WTC11 (cell line): ENCODE results near the gene POLA1. TPM values are rescaled to one million over a fixed set of nuclear protein-coding genes. Genes with fewer than 3 reads are reported as not detected.

Source experiments
- ATAC-seq: fragments of 200-7000 bp; cut with Tn5 transposase; 2 replicates; pipeline ENCODE4 v1.10.0; 2021; ENCODE audit warnings: mild to moderate bottlenecking, moderate library complexity
- CTCF ChIA-PET: fragments of 300-600 bp; sonication (Branson Sonifier 250); formaldehyde crosslinking; loops from one replicate; lab custom pipeline; 2021; ENCODE audit warnings: antibody characterized with exemption; lab: Charles Lee
- POLR2A ChIA-PET: fragments of 350-600 bp; sonication (Branson Sonifier 250); formaldehyde crosslinking; loops from one replicate; lab custom pipeline; 2021; ENCODE audit warnings: antibody characterized with exemption; lab: Charles Lee
- DNase-seq: peaks from one replicate; pipeline ENCODE4 v3.0.0; 2021; ENCODE audit warnings: low spot score
- H3K27ac Mint-ChIP-seq: 2 replicates; pipeline ENCODE4 v1.8.0; 2021; ENCODE audit warnings: mixed read lengths
- H3K27me3 Mint-ChIP-seq: 2 replicates; pipeline ENCODE4 v1.8.0; 2021; ENCODE audit warnings: low read depth, mild to moderate bottlenecking, moderate library complexity, mixed read lengths
- H3K36me3 Mint-ChIP-seq: 2 replicates; pipeline ENCODE4 v1.8.0; 2021; ENCODE audit warnings: mixed read lengths
- H3K4me1 Mint-ChIP-seq: 2 replicates; pipeline ENCODE4 v1.8.0; 2022; ENCODE audit warnings: mixed read lengths
- H3K4me3 Mint-ChIP-seq: 2 replicates; pipeline ENCODE4 v1.8.0; 2021; ENCODE audit warnings: mild to moderate bottlenecking, moderate library complexity, mixed read lengths
- H3K9me3 Mint-ChIP-seq: 2 replicates; pipeline ENCODE4 v1.8.0; 2021; ENCODE audit warnings: mixed read lengths
- ATF1 ChIP-seq: sonication (generic); formaldehyde crosslinking; IDR thresholded peaks from 2 replicates; pipeline ENCODE4 v1.8.1; 2023; ENCODE audit warnings: mild to moderate bottlenecking, moderate library complexity, missing genetic modification reagents
- E2F1 ChIP-seq: sonication (generic); formaldehyde crosslinking; IDR thresholded peaks from 2 replicates; pipeline ENCODE4 v1.8.0; 2022; ENCODE audit warnings: mild to moderate bottlenecking, missing genetic modification reagents
- E2F4 ChIP-seq: sonication (generic); formaldehyde crosslinking; IDR thresholded peaks from 2 replicates; pipeline ENCODE4 v1.8.1; 2022; ENCODE audit warnings: low read depth, mild to moderate bottlenecking, moderate library complexity, missing genetic modification reagents, borderline replicate concordance
- ETV6 ChIP-seq: sonication (generic); formaldehyde crosslinking; IDR thresholded peaks from 2 replicates; pipeline ENCODE4 v1.8.1; 2022; ENCODE audit warnings: mild to moderate bottlenecking, missing genetic modification reagents
- GTF2I ChIP-seq: fragments of 250-450 bp; sonication (Bioruptor Pico); conservative IDR thresholded peaks from 2 replicates; pipeline ENCODE4 v1.4.0; 2021; ENCODE audit warnings: mild to moderate bottlenecking
- IRF2 ChIP-seq: sonication (generic); formaldehyde crosslinking; IDR thresholded peaks from 2 replicates; pipeline ENCODE4 v1.8.0; 2022; ENCODE audit warnings: low read depth, missing genetic modification reagents, borderline replicate concordance
- JAZF1 ChIP-seq: fragments of 250-450 bp; sonication (Bioruptor Pico); IDR thresholded peaks from 2 replicates; pipeline ENCODE4 v1.9.0; 2021; ENCODE audit warnings: moderate library complexity, mild to moderate bottlenecking, inconsistent platforms
- NFATC4 ChIP-seq: fragments of 250-450 bp; sonication (Bioruptor Pico); IDR thresholded peaks from 2 replicates; pipeline ENCODE4 v1.9.0; 2021; ENCODE audit warnings: mild to moderate bottlenecking
- NR1H2 ChIP-seq: sonication (generic); formaldehyde crosslinking; IDR thresholded peaks from 2 replicates; pipeline ENCODE4 v1.9.0; 2021; ENCODE audit warnings: mild to moderate bottlenecking, moderate library complexity, missing genetic modification reagents
- NR3C1 ChIP-seq: sonication (generic); formaldehyde crosslinking; conservative IDR thresholded peaks from 2 replicates; pipeline ENCODE4 v1.8.1; 2023; ENCODE audit warnings: low read depth, mild to moderate bottlenecking, missing genetic modification reagents
- PRRX2 ChIP-seq: fragments of 250-450 bp; sonication (Bioruptor Pico); IDR thresholded peaks from 2 replicates; pipeline ENCODE4 v1.8.0; 2021; ENCODE audit warnings: mild to moderate bottlenecking
- RORB ChIP-seq: fragments of 250-450 bp; sonication (Bioruptor Pico); IDR thresholded peaks from 2 replicates; pipeline ENCODE4 v1.9.0; 2021; ENCODE audit warnings: mild to moderate bottlenecking
- SMAD4 ChIP-seq: sonication (generic); formaldehyde crosslinking; IDR thresholded peaks from 2 replicates; pipeline ENCODE4 v1.8.0; 2022; ENCODE audit warnings: mild to moderate bottlenecking, missing genetic modification reagents
- SOX15 ChIP-seq: fragments of 250-450 bp; sonication (Bioruptor Pico); IDR thresholded peaks from 2 replicates; pipeline ENCODE4 v1.9.0; 2021; ENCODE audit warnings: mild to moderate bottlenecking
- SP1 ChIP-seq: sonication (generic); formaldehyde crosslinking; conservative IDR thresholded peaks from 2 replicates; pipeline ENCODE4 v1.8.1; 2022; ENCODE audit warnings: missing genetic modification reagents
- TEAD1 ChIP-seq: sonication (generic); formaldehyde crosslinking; IDR thresholded peaks from 2 replicates; pipeline ENCODE4 v1.8.0; 2022; ENCODE audit warnings: mild to moderate bottlenecking, missing genetic modification reagents
- ZNF138 ChIP-seq: sonication (generic); formaldehyde crosslinking; conservative IDR thresholded peaks from 2 replicates; pipeline ENCODE4 v1.8.1; 2022; ENCODE audit warnings: mild to moderate bottlenecking, moderate library complexity, missing genetic modification reagents
- ZNF416 ChIP-seq: fragments of 250-450 bp; sonication (Bioruptor Pico); IDR thresholded peaks from 2 replicates; pipeline ENCODE4 v1.9.0; 2021; ENCODE audit warnings: mild to moderate bottlenecking, inconsistent platforms
- ZNF532 ChIP-seq: fragments of 250-450 bp; sonication (Bioruptor Pico); IDR thresholded peaks from 2 replicates; pipeline ENCODE4 v1.9.0; 2021; ENCODE audit warnings: mild to moderate bottlenecking, borderline replicate concordance
- ZNF671 ChIP-seq: fragments of 250-450 bp; sonication (Bioruptor Pico); IDR thresholded peaks from 2 replicates; pipeline ENCODE4 v1.8.0; 2021; ENCODE audit warnings: mild to moderate bottlenecking
- total RNA-seq: library from RNA; stranded (reverse); gene quantifications from 3 replicates; pipeline ENCODE4 v1.2.3, GENCODE V29; 2021
- TF ChIP-seq, protein P1 (sequence below): sonication (generic); formaldehyde crosslinking; IDR thresholded peaks from 2 replicates; pipeline ENCODE4 v1.8.0; 2023; ENCODE audit warnings: missing genetic modification reagents
- TF ChIP-seq, protein P2 (sequence below): sonication (generic); formaldehyde crosslinking; IDR thresholded peaks from 2 replicates; pipeline ENCODE4 v1.8.1; 2022; ENCODE audit warnings: mild to moderate bottlenecking, moderate library complexity, missing genetic modification reagents
- TF ChIP-seq, protein P3 (sequence below): sonication (generic); formaldehyde crosslinking; IDR thresholded peaks from 2 replicates; pipeline ENCODE4 v1.8.1; 2023; ENCODE audit warnings: mild to moderate bottlenecking, missing genetic modification reagents, moderate library complexity
- TF ChIP-seq, protein P4 (sequence below): sonication (generic); formaldehyde crosslinking; IDR thresholded peaks from 2 replicates; pipeline ENCODE4 v1.8.0; 2022; ENCODE audit warnings: mild to moderate bottlenecking, missing genetic modification reagents

The POLA1 gene
- total RNA-seq, 1 experiment from 2014 or later, result 29.9 TPM

DNA sequence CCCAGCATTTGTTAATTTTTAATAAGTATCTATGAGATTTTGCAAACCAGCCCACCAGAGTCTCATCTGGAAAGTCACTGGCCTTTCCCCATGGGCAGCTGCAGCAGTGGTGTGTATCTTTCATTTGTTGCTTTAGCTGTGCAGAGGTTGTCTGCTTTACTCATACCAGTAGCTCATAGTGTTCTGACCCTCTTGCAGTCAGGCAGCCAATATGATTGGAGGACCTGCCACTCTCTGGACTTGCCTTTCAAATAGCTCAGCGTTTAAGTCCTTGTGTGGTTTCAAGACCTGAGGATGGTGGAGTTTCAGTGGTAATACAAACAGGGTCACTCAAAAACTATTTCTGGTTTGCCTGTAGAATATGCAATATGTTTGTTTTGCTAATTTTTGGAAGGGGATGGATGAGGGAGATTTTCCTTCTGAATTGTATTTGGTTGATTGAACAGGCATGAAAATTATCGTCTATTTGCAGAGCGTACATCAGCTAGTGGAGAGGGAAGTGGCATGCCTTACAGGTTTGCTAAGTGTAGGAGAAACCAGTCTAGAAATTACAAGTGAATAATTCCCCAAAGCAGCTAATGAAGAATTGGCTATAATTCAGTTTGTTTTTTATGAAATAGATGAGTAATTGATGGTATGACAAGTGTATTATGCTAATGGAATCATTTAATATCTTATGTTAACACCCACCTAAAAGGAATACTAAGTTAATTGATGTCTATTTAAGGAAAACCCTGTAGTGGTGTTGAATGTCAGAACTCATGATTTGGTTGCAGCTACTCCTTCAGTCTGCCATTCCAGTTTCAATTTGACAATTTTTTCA, 8.9 kb downstream of the POLA1 start (continued):
- no peak for TF ChIP-seq ZNF671
- TF ChIP-seq ZNF532, result no peak
- TF ChIP-seq PRRX2 (CRISPR knock-in tag), result no peak
- no peak for TF ChIP-seq GTF2I (CRISPR knock-in tag)
- TF ChIP-seq SOX15 (CRISPR knock-in tag), result no peak
- TF ChIP-seq, protein P1, sequence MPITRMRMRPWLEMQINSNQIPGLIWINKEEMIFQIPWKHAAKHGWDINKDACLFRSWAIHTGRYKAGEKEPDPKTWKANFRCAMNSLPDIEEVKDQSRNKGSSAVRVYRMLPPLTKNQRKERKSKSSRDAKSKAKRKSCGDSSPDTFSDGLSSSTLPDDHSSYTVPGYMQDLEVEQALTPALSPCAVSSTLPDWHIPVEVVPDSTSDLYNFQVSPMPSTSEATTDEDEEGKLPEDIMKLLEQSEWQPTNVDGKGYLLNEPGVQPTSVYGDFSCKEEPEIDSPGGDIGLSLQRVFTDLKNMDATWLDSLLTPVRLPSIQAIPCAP, result no peak
- TF ChIP-seq TEAD1 (CRISPR knock-in tag), result no peak
- TF ChIP-seq, protein P2, sequence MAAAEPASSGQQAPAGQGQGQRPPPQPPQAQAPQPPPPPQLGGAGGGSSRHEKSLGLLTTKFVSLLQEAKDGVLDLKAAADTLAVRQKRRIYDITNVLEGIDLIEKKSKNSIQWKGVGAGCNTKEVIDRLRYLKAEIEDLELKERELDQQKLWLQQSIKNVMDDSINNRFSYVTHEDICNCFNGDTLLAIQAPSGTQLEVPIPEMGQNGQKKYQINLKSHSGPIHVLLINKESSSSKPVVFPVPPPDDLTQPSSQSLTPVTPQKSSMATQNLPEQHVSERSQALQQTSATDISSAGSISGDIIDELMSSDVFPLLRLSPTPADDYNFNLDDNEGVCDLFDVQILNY (CRISPR knock-in tag), result no peak
- TF ChIP-seq SP1, result no peak

- H3K36me3 Mint-ChIP-seq, result peaks cover 43% of the 10 kb centered on the region
- POLR2A ChIA-PET, result no interaction called here
- no peak for TF ChIP-seq SMAD4 (CRISPR knock-in tag)
- TF ChIP-seq E2F1 (CRISPR knock-in tag), result no peak
- no peak for TF ChIP-seq ZNF416
- TF ChIP-seq GTF2I (CRISPR knock-in tag), result no peak
- TF ChIP-seq ATF1 (CRISPR knock-in tag), result no peak
- no peak for TF ChIP-seq IRF2
- TF ChIP-seq, protein P3, sequence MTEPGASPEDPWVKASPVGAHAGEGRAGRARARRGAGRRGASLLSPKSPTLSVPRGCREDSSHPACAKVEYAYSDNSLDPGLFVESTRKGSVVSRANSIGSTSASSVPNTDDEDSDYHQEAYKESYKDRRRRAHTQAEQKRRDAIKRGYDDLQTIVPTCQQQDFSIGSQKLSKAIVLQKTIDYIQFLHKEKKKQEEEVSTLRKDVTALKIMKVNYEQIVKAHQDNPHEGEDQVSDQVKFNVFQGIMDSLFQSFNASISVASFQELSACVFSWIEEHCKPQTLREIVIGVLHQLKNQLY (CRISPR knock-in tag), result no peak
- no peak for TF ChIP-seq NR3C1 (CRISPR knock-in tag)
- TF ChIP-seq, all 79 proteins: peak for 0
- no peak for DNase-seq
- Mint-ChIP-seq H3K4me1 (no peaks in the 10 kb centered on the region), H3K9me3 (no peaks in the 10 kb centered on the region), H3K4me3 (no peak overlapping the region), H3K27ac (no peak overlapping the region), H3K27me3 (no peaks in the 10 kb centered on the region)
- CTCF ChIA-PET, result no interaction called here
- ATAC-seq, result no peak
These were observed 9.4 kb downstream of the POLA1 start for GRCh38 chrX:24703185-24703494.

DNA sequence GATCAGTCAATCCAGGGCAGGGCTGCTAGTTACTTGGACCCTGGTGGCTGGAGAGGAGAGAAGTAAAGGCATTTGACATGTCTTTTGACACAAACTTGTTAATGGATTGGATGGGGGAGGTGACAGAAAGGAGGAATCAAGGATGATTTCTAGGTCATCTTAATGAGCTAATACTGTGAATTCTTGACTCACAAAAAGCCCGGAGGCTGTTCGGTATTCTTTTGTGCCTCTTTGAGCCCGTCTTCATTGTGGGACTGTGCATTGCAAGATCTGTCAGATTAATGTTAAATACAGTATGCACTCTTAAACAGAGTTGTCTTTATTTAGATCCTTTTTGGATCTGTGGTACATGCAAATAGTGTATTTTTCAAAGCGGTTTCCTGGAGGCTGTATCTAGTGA, 25.1 kb downstream of the POLA1 start:
- H3K4me3 Mint-ChIP-seq, result no peak overlapping the region
- TF ChIP-seq JAZF1 (CRISPR knock-in tag), result no peak
- TF ChIP-seq NR1H2 (CRISPR knock-in tag), result no peak
- no peak for TF ChIP-seq RORB (CRISPR knock-in tag)
- TF ChIP-seq, protein P4, sequence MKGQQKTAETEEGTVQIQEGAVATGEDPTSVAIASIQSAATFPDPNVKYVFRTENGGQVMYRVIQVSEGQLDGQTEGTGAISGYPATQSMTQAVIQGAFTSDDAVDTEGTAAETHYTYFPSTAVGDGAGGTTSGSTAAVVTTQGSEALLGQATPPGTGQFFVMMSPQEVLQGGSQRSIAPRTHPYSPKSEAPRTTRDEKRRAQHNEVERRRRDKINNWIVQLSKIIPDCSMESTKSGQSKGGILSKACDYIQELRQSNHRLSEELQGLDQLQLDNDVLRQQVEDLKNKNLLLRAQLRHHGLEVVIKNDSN (CRISPR knock-in tag), result no peak
- no peak for TF ChIP-seq NFATC4
- TF ChIP-seq ZNF138 (CRISPR knock-in tag), result no peak
- TF ChIP-seq, protein P1, result no peak
- no peak for TF ChIP-seq E2F4 (CRISPR knock-in tag)
- TF ChIP-seq ETV6 (CRISPR knock-in tag), result no peak
- no peak for ATAC-seq
- POLR2A ChIA-PET, result no interaction called here
- no peaks in the 10 kb centered on the region for H3K27me3 Mint-ChIP-seq
- CTCF ChIA-PET, result interaction anchor here (0.5 kb wide), 1 partner anchor 123 kb away, joined by 3 read pairs; no protein-coding TSS in a partner anchor
- peaks cover 55% of the 10 kb centered on the region for H3K36me3 Mint-ChIP-seq
- no peaks in the 10 kb centered on the region for H3K4me1 Mint-ChIP-seq
- no peaks in the 10 kb centered on the region for H3K9me3 Mint-ChIP-seq
- no peak overlapping the region; the same call in 1 of the 2 replicates for H3K27ac Mint-ChIP-seq
- DNase-seq, result no peak
